Neuronal stem cell (in vitro differentiated cells): Measurements from ENCODE around the gene AKAP6.

Experiments used
- DNase-seq: peaks from one replicate; pipeline ENCODE4 v3.0.0-alpha.2; 2013; ENCODE audit warnings: low spot score
- H2AFZ ChIP-seq: one replicate; pipeline ENCODE4 v1.6.1; 2013; ENCODE audit warnings: mild to moderate bottlenecking, low read length, inconsistent platforms
- H2AK5ac ChIP-seq: 2 replicates; pipeline ENCODE4 v1.6.1; 2013; ENCODE audit warnings: low read depth, mild to moderate bottlenecking, inconsistent platforms, low read length, moderate library complexity, mixed read lengths
- H2BK120ac ChIP-seq: 2 replicates; pipeline ENCODE4 v1.6.1; 2013; ENCODE audit warnings: low read depth, mild to moderate bottlenecking, inconsistent platforms, low read length, moderate library complexity, mixed read lengths
- H2BK12ac ChIP-seq: one replicate; pipeline ENCODE4 v1.6.1; 2013; ENCODE audit warnings: low read length, inconsistent platforms
- H2BK15ac ChIP-seq: 2 replicates; pipeline ENCODE4 v1.6.1; 2013; ENCODE audit warnings: mild to moderate bottlenecking, low read length, inconsistent platforms, mixed read lengths
- H2BK5ac ChIP-seq: one replicate; pipeline ENCODE4 v1.6.1; 2013; ENCODE audit warnings: inconsistent platforms, mild to moderate bottlenecking, low read length, moderate library complexity
- H3K14ac ChIP-seq: one replicate; pipeline ENCODE4 v1.6.1; 2013; ENCODE audit warnings: low read length, inconsistent platforms
- H3K18ac ChIP-seq: 2 replicates; pipeline ENCODE4 v1.6.1; 2013; ENCODE audit warnings: low read length, inconsistent platforms
- H3K23ac ChIP-seq: 2 replicates; pipeline ENCODE4 v1.6.1; 2013; ENCODE audit warnings: low read depth, mild to moderate bottlenecking, mixed read lengths, low read length, inconsistent platforms; ENCODE audit not compliant: poor library complexity
- H3K27ac ChIP-seq: replicated peaks from 3 replicates; pipeline ENCODE4 v1.5.1; 2013; ENCODE audit warnings: low read length, inconsistent platforms
- H3K27me3 ChIP-seq, 3 experiments: 2 replicates each; pipeline ENCODE4 v1.6.1; 2013; ENCODE audit warnings: low read length in 3 of 3, mild to moderate bottlenecking in 2 of 3, inconsistent platforms in 1 of 3, low read depth in 1 of 3, mixed read lengths in 1 of 3, moderate library complexity in 1 of 3; ENCODE audit not compliant: control insufficient read depth in 3 of 3, insufficient read depth in 3 of 3
- H3K36me3 ChIP-seq, 2 donors: replicated peaks in 1 of 2; 2 replicates each; pipeline ENCODE4 v1.6.1; 2013; ENCODE audit warnings: low read length in 2 of 2; ENCODE audit not compliant: control insufficient read depth in 2 of 2, insufficient read depth in 2 of 2
- H3K4ac ChIP-seq: 2 replicates; pipeline ENCODE4 v1.6.1; 2013; ENCODE audit warnings: inconsistent platforms, mild to moderate bottlenecking, low read length, moderate library complexity
- H3K4me1 ChIP-seq, 2 donors: 1 replicate in 1 of 2; 2 replicates in 1 of 2; pipeline ENCODE4 v1.6.1; 2013; ENCODE audit warnings: low read length in 2 of 2, low read depth in 1 of 2; ENCODE audit not compliant: control insufficient read depth in 2 of 2, insufficient read depth in 1 of 2
- H3K4me2 ChIP-seq: one replicate; pipeline ENCODE4 v1.6.1; 2013; ENCODE audit warnings: mild to moderate bottlenecking, low read length, inconsistent platforms; ENCODE audit not compliant: insufficient read depth, poor library complexity, severe bottlenecking
- H3K4me3 ChIP-seq, 2 donors: 2 replicates each; pipeline ENCODE4 v1.5.1; 2013; ENCODE audit warnings: low read length in 2 of 2, mild to moderate bottlenecking in 2 of 2, inconsistent platforms in 1 of 2, moderate library complexity in 1 of 2
- H3K79me1 ChIP-seq: one replicate; pipeline ENCODE4 v1.6.1; 2013; ENCODE audit warnings: low read depth, mild to moderate bottlenecking, inconsistent platforms, low read length, moderate library complexity
- H3K9ac ChIP-seq: one replicate; pipeline ENCODE4 v1.6.1; 2013; ENCODE audit warnings: mild to moderate bottlenecking, low read depth, low read length, inconsistent platforms; ENCODE audit not compliant: poor library complexity
- H3K9me3 ChIP-seq, 2 donors: replicated peaks in 1 of 2; 2 replicates each; pipeline versions ENCODE3 to v1.6.1; 2013; ENCODE audit warnings: low read length in 2 of 2, mild to moderate bottlenecking in 2 of 2, inconsistent platforms in 1 of 2, low read depth in 1 of 2, mixed read lengths in 1 of 2, moderate library complexity in 1 of 2; ENCODE audit not compliant: control insufficient read depth in 2 of 2, insufficient read depth in 1 of 2
- H4K8ac ChIP-seq: one replicate; pipeline ENCODE4 v1.6.1; 2013; ENCODE audit warnings: low read depth, mild to moderate bottlenecking, inconsistent platforms, low read length, moderate library complexity
- H4K91ac ChIP-seq: one replicate; pipeline ENCODE4 v1.6.1; 2013; ENCODE audit warnings: low read length, low read depth, mild to moderate bottlenecking, inconsistent platforms; ENCODE audit not compliant: poor library complexity
- WGBS, 2 donors: extraction: QIAGEN DNeasy Blood & Tissue Kit; methylation state at CpG; one replicate each; pipeline ENCODE4 v1.1.7; 2013; ENCODE audit warnings: missing lambda C conversion rate in 2 of 2, mixed read lengths in 1 of 2; ENCODE audit not compliant: insufficient read length in 2 of 2, insufficient replicate concordance in 1 of 2; ENCODE audit errors: extremely low coverage in 2 of 2; 5-methylcytosine and 5-hydroxymethylcytosine counted together

Gene AKAP6

DNA sequence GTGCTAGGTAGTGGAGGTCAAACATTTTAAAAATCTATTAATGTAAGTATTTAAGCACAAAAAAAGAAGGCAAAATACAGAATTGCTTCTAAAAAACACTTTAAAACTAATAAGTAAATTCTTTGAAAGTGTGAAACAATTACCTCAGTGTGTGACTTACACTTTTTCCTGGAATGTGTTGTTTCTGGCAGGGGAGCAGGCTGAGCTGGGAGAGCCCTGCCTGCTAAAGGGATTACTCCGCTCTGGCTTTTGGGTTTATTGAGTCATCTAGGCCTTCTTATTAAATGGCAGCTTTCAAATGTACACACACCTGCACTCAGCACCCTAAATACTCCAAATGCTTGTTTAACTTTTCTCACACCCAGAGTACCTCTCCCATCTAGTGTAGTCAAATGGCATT, 279.8 kb downstream of the AKAP6 start:
- Histone ChIP-seq H3K14ac (no peak overlapping the region), H2BK12ac (no peak overlapping the region), H4K8ac (no peak overlapping the region), H2BK120ac (no peak overlapping the region), H3K4ac (no peak overlapping the region), H2BK5ac (no peak overlapping the region), H4K91ac (no peak overlapping the region), H3K4me1 (peaks cover 0 to 5% of the 10 kb centered on the region in 2 donors), H3K36me3 (no peaks in the 10 kb centered on the region), H2AK5ac (no peak overlapping the region), H3K27ac (no peak overlapping the region), H3K23ac (no peak overlapping the region), H3K4me2 (no peak overlapping the region), H3K27me3 (no peaks in the 10 kb centered on the region), H3K9me3 (no peaks in the 10 kb centered on the region), H2BK15ac (no peak overlapping the region), H3K79me1 (no peaks in the 10 kb centered on the region), H3K4me3 (no peak overlapping the region), H3K9ac (no peak overlapping the region), H2AFZ (no peak overlapping the region), H3K18ac (no peak overlapping the region)
- no peak for DNase-seq
- no CpG with 5 or more reads among the region's 1 CpG for WGBS, 2 donors

DNA sequence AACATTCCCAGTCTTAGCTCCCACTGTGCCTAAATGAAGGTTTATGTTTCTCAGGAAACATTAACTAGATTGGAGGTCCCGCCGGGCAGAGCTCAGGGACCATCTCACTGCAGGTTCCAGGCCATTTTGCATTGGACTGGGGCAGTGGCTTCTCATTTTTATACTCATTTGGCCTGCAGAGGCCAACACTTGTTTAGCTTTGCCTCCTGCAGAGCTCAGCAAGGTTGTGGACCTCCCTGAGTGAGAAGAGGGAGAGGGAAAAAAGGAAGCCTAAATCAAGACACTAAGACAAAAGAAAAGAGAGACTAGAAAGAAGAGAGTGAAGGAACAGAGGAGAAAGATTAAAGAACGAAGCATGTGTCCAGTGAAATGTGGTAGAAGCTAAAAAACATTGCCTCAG, 280.3 kb downstream of the AKAP6 start:
- Histone ChIP-seq H3K79me1 (no peaks in the 10 kb centered on the region), H3K36me3 (no peaks in the 10 kb centered on the region), H3K4me2 (no peak overlapping the region), H3K18ac (no peak overlapping the region), H3K27me3 (no peaks in the 10 kb centered on the region), H2BK15ac (no peak overlapping the region), H3K14ac (no peak overlapping the region), H2AK5ac (no peak overlapping the region), H4K8ac (no peak overlapping the region), H3K23ac (no peak overlapping the region), H3K4me3 (no peak overlapping the region), H2BK5ac (no peak overlapping the region), H3K4ac (no peak overlapping the region), H4K91ac (no peak overlapping the region), H2BK12ac (no peak overlapping the region), H3K4me1 (peaks cover 0 to 5% of the 10 kb centered on the region in 2 donors), H2BK120ac (no peak overlapping the region), H2AFZ (no peak overlapping the region), H3K9ac (no peak overlapping the region), H3K9me3 (no peaks in the 10 kb centered on the region), H3K27ac (no peak overlapping the region)
- WGBS, 2 donors, result no CpG with 5 or more reads among the region's 3 CpGs
- DNase-seq, result no peak

DNA sequence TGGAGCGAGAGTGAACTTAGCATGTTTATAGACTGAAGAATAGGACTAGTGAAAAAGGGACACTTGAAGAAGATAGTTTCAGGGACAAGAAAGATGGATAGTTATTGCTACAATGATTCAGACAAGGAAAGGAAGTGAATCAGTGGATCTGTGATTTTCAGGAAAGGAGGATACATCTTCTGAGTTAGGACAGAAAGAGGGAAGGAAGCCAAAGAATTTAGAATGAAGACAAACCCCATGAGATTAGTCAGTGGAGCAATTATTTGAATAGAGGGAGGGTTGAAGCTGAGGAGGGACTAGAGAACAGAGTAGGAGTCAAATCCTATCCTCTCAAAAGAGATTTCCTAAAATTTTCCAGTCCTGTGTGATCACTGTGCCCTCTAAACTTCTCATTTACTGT, 282.7 kb downstream of the AKAP6 start:
- no peak overlapping the region for H3K27ac ChIP-seq
- no peak overlapping the region for H3K18ac ChIP-seq
- H3K9me3 ChIP-seq, result no peaks in the 10 kb centered on the region
- H3K23ac ChIP-seq, result no peak overlapping the region
- no CpG with 5 or more reads among the region's 1 CpG for WGBS, 2 donors
- no peaks in the 10 kb centered on the region for H3K27me3 ChIP-seq
- no peaks in the 10 kb centered on the region for H3K79me1 ChIP-seq
- no peak overlapping the region for H2BK120ac ChIP-seq
- H3K14ac ChIP-seq, result no peak overlapping the region
- H3K4me3 ChIP-seq, result no peak overlapping the region
- H3K4ac ChIP-seq, result no peak overlapping the region
- H4K8ac ChIP-seq, result no peak overlapping the region
- H3K9ac ChIP-seq, result no peak overlapping the region
- H3K4me1 ChIP-seq, result peaks cover 0 to 5% of the 10 kb centered on the region in 2 donors
- H2BK15ac ChIP-seq, result no peak overlapping the region
- H3K4me2 ChIP-seq, result no peak overlapping the region
- H2BK5ac ChIP-seq, result no peak overlapping the region
- DNase-seq, result no peak
- no peak overlapping the region for H2AK5ac ChIP-seq
- H3K36me3 ChIP-seq, result no peaks in the 10 kb centered on the region
- peak overlapping the region; percentile 7 for H2AFZ ChIP-seq
- no peak overlapping the region for H4K91ac ChIP-seq
- H2BK12ac ChIP-seq, result no peak overlapping the region

DNA sequence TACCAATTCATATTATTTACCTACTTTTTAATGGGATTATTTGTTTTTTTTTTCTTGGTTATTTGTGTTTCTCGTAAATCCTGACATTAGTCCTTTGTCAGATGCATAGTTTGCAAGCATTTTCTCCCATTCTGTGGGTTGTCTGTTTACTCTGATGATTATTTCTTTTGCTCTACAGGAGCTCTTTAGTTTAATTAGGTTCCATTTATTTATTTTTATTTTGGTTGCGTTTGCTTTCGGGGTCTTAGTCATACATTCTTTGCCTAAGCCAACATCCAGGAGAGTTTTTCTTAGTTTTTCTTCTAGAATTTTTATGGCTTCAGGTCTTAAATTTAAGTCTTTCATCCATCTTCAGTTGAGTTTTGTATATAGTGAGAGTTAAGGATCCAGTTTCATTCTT, 289.9 kb downstream of the AKAP6 start:
- H3K23ac ChIP-seq, result no peak overlapping the region
- no peak overlapping the region for H2BK12ac ChIP-seq
- H2AK5ac ChIP-seq, result no peak overlapping the region
- H2BK15ac ChIP-seq, result no peak overlapping the region
- WGBS, 2 donors, result no CpG with 5 or more reads among the region's 3 CpGs
- no peak for DNase-seq
- H3K18ac ChIP-seq, result no peak overlapping the region
- no peak overlapping the region for H3K14ac ChIP-seq
- H3K4me2 ChIP-seq, result no peak overlapping the region
- H3K4me3 ChIP-seq, result no peak overlapping the region
- H2BK5ac ChIP-seq, result no peak overlapping the region
- H3K4ac ChIP-seq, result no peak overlapping the region
- H3K9ac ChIP-seq, result no peak overlapping the region
- no peak overlapping the region for H4K91ac ChIP-seq
- no peak overlapping the region for H3K27ac ChIP-seq
- H3K36me3 ChIP-seq, result no peaks in the 10 kb centered on the region
- H3K4me1 ChIP-seq, result peaks cover 0 to 2% of the 10 kb centered on the region in 2 donors
- H3K27me3 ChIP-seq, result no peaks in the 10 kb centered on the region
- no peak overlapping the region for H4K8ac ChIP-seq
- no peaks in the 10 kb centered on the region for H3K79me1 ChIP-seq
- no peak overlapping the region for H2AFZ ChIP-seq
- H2BK120ac ChIP-seq, result no peak overlapping the region
- H3K9me3 ChIP-seq, result no peaks in the 10 kb centered on the region
